DOHH2 (cell line): ENCODE results near the gene SLC28A3.

Experiments
- CTCF ChIP-seq: fragments of 200-600 bp; sonication (generic); IDR thresholded peaks from one replicate; pipeline ENCODE4 v1.5.1; 2014; ENCODE audit warnings: antibody characterized with exemption, mild to moderate bottlenecking, low read depth, low read length; ENCODE audit not compliant: poor library complexity, severe bottlenecking
- EZH2phosphoT487 ChIP-seq: fragments of 200-600 bp; sonication (generic); IDR thresholded peaks from 2 replicates; pipeline ENCODE4 v1.6.1; 2017; ENCODE audit warnings: borderline replicate concordance, mild to moderate bottlenecking, antibody characterized with exemption, low read length, moderate library complexity, mixed read lengths

- TF ChIP-seq CTCF, result no peak
- no peak for TF ChIP-seq EZH2phosphoT487
Measured at GRCh38 chr9:84283946-84284345, 56.6 kb downstream of the SLC28A3 start.
